HCT116 (cell line): ENCODE data around the gene FH. TPM values are rescaled to one million over a fixed set of nuclear protein-coding genes. Genes with fewer than 3 reads are reported as not detected.

Experiments used
- ATAC-seq: fragments of 200-7000 bp; cut with Tn5 transposase; 2 replicates; pipeline ENCODE4 v1.9.1; 2020; ENCODE audit warnings: mild to moderate bottlenecking, moderate library complexity
- BruUV-seq: library from RNA; stranded (reverse); fragments of 400-500 nt; replicated peaks from 2 replicates; lab custom pipeline; 2021; lab: Mats Ljungman, UMichigan
- CTCF ChIA-PET: fragments of 300-600 bp; sonication (Branson Sonifier 250); formaldehyde crosslinking; loops from one replicate; lab custom pipeline; 2021; ENCODE audit warnings: antibody characterized with exemption; lab: Charles Lee
- POLR2A ChIA-PET: fragments of 300-600, 350-600 bp; sonication (Branson Sonifier 250); formaldehyde crosslinking; loops from one replicate; lab custom pipeline; 2021; ENCODE audit warnings: antibody characterized with exemption; lab: Charles Lee
- RAD21 ChIA-PET, 2 experiments: fragments of 300-600 bp; sonication (Branson Sonifier 250); formaldehyde crosslinking; loops; one replicate each; lab custom pipeline; 2023; ENCODE audit warnings: low total read pairs in 2 of 2; ENCODE audit not compliant: uncharacterized antibody in 2 of 2, unreplicated experiment in 2 of 2, low non-redundant PET in 1 of 2; lab: Charles Lee
- DNase-seq: peaks from one replicate; pipeline ENCODE4 v3.0.0-alpha.2; 2010; ENCODE audit warnings: low read depth, low spot score
- H2AFZ ChIP-seq: fragments of 200-600 bp; shearing (Covaris generic), sonication (generic); 2 replicates; pipeline ENCODE4 v1.6.1; 2017; ENCODE audit warnings: low read depth, mixed run types, mixed read lengths, antibody characterized with exemption, low read length; ENCODE audit not compliant: poor library complexity, severe bottlenecking
- H3K27ac ChIP-seq: 2 replicates; pipeline ENCODE4 v1.5.1; 2012; ENCODE audit warnings: low read depth, low read length
- H3K27me3 ChIP-seq: fragments of 200-600 bp; sonication (generic); 2 replicates; pipeline ENCODE4 v1.6.1; 2016; ENCODE audit warnings: mixed run types, low read length, mixed read lengths; ENCODE audit not compliant: insufficient read depth
- H3K36me3 ChIP-seq, 2 experiments: fragments of 200-500 bp in 1 of 2; fragments of 200-600 bp in 1 of 2; sonication (Bioruptor generic) in 1 of 2; sonication (generic) in 1 of 2; 2 replicates each; pipeline versions ENCODE4 v1.5.1 to v1.6.1; 2014 to 2016; ENCODE audit warnings: low read length in 2 of 2, inconsistent platforms in 1 of 2, mixed read lengths in 1 of 2, mixed run types in 1 of 2; ENCODE audit not compliant: insufficient read depth in 2 of 2, control insufficient read depth in 1 of 2
- H3K4me1 ChIP-seq, 2 experiments: fragments of 200-600 bp in 1 of 2; sonication (generic) in 1 of 2; 2 replicates each; pipeline versions ENCODE4 v1.5.1 to v1.6.1; 2012 to 2017; ENCODE audit warnings: low read length in 2 of 2, inconsistent platforms in 1 of 2, mild to moderate bottlenecking in 1 of 2, mixed read lengths in 1 of 2, mixed run types in 1 of 2, moderate library complexity in 1 of 2; ENCODE audit not compliant: insufficient read depth in 2 of 2, control insufficient read depth in 1 of 2
- H3K4me2 ChIP-seq: fragments of 200-600 bp; sonication (generic); 2 replicates; pipeline ENCODE4 v1.6.1; 2017; ENCODE audit warnings: mixed run types, low read length, mixed read lengths
- H3K4me3 ChIP-seq, 2 experiments: fragments of 200-600 bp in 1 of 2; sonication (generic) in 1 of 2; replicated peaks in 1 of 2; 2 replicates each; pipeline ENCODE4 v1.5.1; 2011 to 2016; ENCODE audit warnings: low read length in 2 of 2, control low read depth in 1 of 2, low read depth in 1 of 2, mild to moderate bottlenecking in 1 of 2, mixed read lengths in 1 of 2, mixed run types in 1 of 2
- H3K79me2 ChIP-seq: fragments of 200-600 bp; sonication (generic); 2 replicates; pipeline ENCODE4 v1.6.1; 2017; ENCODE audit warnings: mild to moderate bottlenecking, mixed run types, low read length, moderate library complexity, mixed read lengths; ENCODE audit not compliant: insufficient read depth
- H3K9ac ChIP-seq: fragments of 200-600 bp; sonication (generic); 2 replicates; pipeline ENCODE4 v1.6.1; 2016; ENCODE audit warnings: low read length, mixed read lengths
- H3K9me2 ChIP-seq: fragments of 200-600 bp; sonication (generic), shearing (Covaris generic); 2 replicates; pipeline ENCODE4 v1.6.1; 2017; ENCODE audit warnings: mixed run types, mild to moderate bottlenecking, moderate library complexity; ENCODE audit not compliant: insufficient read depth
- H3K9me3 ChIP-seq, 2 experiments: fragments of 200-500 bp in 1 of 2; fragments of 200-600 bp in 1 of 2; sonication (Bioruptor generic) in 1 of 2; sonication (generic) in 1 of 2; 2 replicates each; pipeline ENCODE4 v1.6.1; 2014 to 2017; ENCODE audit warnings: low read length in 2 of 2, mixed read lengths in 2 of 2, inconsistent platforms in 1 of 2, low read depth in 1 of 2, mild to moderate bottlenecking in 1 of 2, mixed run types in 1 of 2, moderate library complexity in 1 of 2; ENCODE audit not compliant: control insufficient read depth in 1 of 2, insufficient read depth in 1 of 2
- H4K20me1 ChIP-seq: fragments of 200-600 bp; sonication (generic), shearing (Covaris generic); 2 replicates; pipeline ENCODE4 v1.6.1; 2017; ENCODE audit warnings: mixed run types, mild to moderate bottlenecking, moderate library complexity; ENCODE audit not compliant: insufficient read depth
- CEBPB ChIP-seq: IDR thresholded peaks from 2 replicates; pipeline ENCODE4 v1.6.1; 2012; ENCODE audit warnings: low read depth
- ELF1 ChIP-seq: IDR thresholded peaks from 2 replicates; pipeline ENCODE4 v1.6.1; 2012; ENCODE audit warnings: low read depth, borderline replicate concordance
- EZH2 ChIP-seq: fragments of 200-600 bp; sonication (generic); IDR thresholded peaks from 2 replicates; pipeline ENCODE4 v1.6.1; 2017; ENCODE audit warnings: antibody characterized with exemption, mixed run types
- EZH2phosphoT487 ChIP-seq: fragments of 200-600 bp; IDR thresholded peaks from 2 replicates; pipeline ENCODE4 v1.6.1; 2018; ENCODE audit warnings: antibody characterized with exemption, borderline replicate concordance
- JUND ChIP-seq: IDR thresholded peaks from 2 replicates; pipeline ENCODE4 v1.6.1; 2012
- POLR2A ChIP-seq: IDR thresholded peaks from 2 replicates; pipeline ENCODE4 v1.7.0; 2011; ENCODE audit warnings: borderline replicate concordance; ENCODE audit not compliant: insufficient read depth, insufficient read length; ENCODE audit errors: extremely low read depth
- RAD21 ChIP-seq: IDR thresholded peaks from 2 replicates; pipeline ENCODE4 v1.6.1; 2012; ENCODE audit warnings: low read depth, mild to moderate bottlenecking
- SP1 ChIP-seq: IDR thresholded peaks from 2 replicates; pipeline ENCODE4 v1.6.1; 2012; ENCODE audit warnings: low read depth
- YY1 ChIP-seq: IDR thresholded peaks from 2 replicates; pipeline ENCODE4 v1.6.1; 2011; ENCODE audit warnings: low read length, low read depth, moderate library complexity, mild to moderate bottlenecking; ENCODE audit not compliant: insufficient replicate concordance; ENCODE audit errors: extremely low read depth
- ZFX ChIP-seq: fragments of 450-650 bp; IDR thresholded peaks from 2 replicates; pipeline ENCODE4 v1.6.1; 2017
- intact Hi-C: fragments of 100-400 bp; cut with micrococcal nuclease; formaldehyde crosslinking; loops from 2 replicates; pipeline ENCODE4 v1.10.0; 2022
- total RNA-seq: library from RNA; stranded (reverse); gene quantifications from one replicate; pipeline ENCODE4 v1.2.1, GENCODE V29; 2021; ENCODE audit not compliant: unreplicated experiment
- TF ChIP-seq, protein P1 (sequence below), 3 experiments: fragments of 200-600 bp in 1 of 3; sonication (generic) in 1 of 3; IDR thresholded peaks in 2 of 3; conservative IDR thresholded peaks in 1 of 3; 2 replicates each; pipeline ENCODE4 v1.5.1; 2012 to 2017; ENCODE audit warnings: low read depth in 2 of 3, low read length in 2 of 3, antibody characterized with exemption in 1 of 3, borderline replicate concordance in 1 of 3, control low read depth in 1 of 3, mild to moderate bottlenecking in 1 of 3, mixed read lengths in 1 of 3, mixed run types in 1 of 3, moderate library complexity in 1 of 3; ENCODE audit not compliant: insufficient read depth in 1 of 3
- TF ChIP-seq, protein P2 (sequence below): IDR thresholded peaks from 2 replicates; pipeline ENCODE4 v1.6.1; 2012; ENCODE audit warnings: low read depth
- TF ChIP-seq, protein P3 (sequence below): IDR thresholded peaks from 2 replicates; pipeline ENCODE4 v1.6.1; 2011; ENCODE audit warnings: mild to moderate bottlenecking, low read length, moderate library complexity; ENCODE audit not compliant: insufficient replicate concordance; ENCODE audit errors: extremely low read depth
- TF ChIP-seq, protein P4 (sequence below): IDR thresholded peaks from 2 replicates; pipeline ENCODE4 v1.6.1; 2012

Gene FH
- total RNA-seq, 1 experiment from 2014 or later = 67.7 TPM

DNA sequence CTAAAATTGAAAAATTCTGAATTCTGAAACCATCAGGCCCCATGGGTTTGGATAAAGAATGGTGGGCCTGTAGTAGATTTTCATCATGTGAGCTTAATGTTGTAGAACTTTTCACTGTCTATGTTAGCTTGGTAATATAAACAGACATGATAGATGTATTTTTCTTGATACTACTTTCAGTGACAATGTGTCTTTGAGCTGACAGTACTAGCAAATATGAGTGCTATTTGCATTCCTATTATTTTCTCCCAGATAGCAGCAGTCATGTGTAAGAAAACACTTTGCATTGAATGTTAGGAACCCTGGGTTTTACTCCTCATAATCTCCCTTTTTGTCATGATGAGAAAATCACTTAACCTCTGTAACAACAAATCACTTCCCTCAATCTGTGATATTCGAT lies 30.8 kb upstream of the FH start (continued):
- TF ChIP-seq, protein P1, sequence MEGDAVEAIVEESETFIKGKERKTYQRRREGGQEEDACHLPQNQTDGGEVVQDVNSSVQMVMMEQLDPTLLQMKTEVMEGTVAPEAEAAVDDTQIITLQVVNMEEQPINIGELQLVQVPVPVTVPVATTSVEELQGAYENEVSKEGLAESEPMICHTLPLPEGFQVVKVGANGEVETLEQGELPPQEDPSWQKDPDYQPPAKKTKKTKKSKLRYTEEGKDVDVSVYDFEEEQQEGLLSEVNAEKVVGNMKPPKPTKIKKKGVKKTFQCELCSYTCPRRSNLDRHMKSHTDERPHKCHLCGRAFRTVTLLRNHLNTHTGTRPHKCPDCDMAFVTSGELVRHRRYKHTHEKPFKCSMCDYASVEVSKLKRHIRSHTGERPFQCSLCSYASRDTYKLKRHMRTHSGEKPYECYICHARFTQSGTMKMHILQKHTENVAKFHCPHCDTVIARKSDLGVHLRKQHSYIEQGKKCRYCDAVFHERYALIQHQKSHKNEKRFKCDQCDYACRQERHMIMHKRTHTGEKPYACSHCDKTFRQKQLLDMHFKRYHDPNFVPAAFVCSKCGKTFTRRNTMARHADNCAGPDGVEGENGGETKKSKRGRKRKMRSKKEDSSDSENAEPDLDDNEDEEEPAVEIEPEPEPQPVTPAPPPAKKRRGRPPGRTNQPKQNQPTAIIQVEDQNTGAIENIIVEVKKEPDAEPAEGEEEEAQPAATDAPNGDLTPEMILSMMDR (IDR thresholded peaks at IDR 0.05 in 2 of 3, conservative IDR thresholded peaks at IDR 0.05 in 1 of 3; ENCODE audit: borderline replicate concordance in 1 of 3, insufficient read depth in 1 of 3, low read depth in 2 of 3, low read length in 2 of 3) = no peak
- TF ChIP-seq POLR2A = no peak
- TF ChIP-seq, protein P2, sequence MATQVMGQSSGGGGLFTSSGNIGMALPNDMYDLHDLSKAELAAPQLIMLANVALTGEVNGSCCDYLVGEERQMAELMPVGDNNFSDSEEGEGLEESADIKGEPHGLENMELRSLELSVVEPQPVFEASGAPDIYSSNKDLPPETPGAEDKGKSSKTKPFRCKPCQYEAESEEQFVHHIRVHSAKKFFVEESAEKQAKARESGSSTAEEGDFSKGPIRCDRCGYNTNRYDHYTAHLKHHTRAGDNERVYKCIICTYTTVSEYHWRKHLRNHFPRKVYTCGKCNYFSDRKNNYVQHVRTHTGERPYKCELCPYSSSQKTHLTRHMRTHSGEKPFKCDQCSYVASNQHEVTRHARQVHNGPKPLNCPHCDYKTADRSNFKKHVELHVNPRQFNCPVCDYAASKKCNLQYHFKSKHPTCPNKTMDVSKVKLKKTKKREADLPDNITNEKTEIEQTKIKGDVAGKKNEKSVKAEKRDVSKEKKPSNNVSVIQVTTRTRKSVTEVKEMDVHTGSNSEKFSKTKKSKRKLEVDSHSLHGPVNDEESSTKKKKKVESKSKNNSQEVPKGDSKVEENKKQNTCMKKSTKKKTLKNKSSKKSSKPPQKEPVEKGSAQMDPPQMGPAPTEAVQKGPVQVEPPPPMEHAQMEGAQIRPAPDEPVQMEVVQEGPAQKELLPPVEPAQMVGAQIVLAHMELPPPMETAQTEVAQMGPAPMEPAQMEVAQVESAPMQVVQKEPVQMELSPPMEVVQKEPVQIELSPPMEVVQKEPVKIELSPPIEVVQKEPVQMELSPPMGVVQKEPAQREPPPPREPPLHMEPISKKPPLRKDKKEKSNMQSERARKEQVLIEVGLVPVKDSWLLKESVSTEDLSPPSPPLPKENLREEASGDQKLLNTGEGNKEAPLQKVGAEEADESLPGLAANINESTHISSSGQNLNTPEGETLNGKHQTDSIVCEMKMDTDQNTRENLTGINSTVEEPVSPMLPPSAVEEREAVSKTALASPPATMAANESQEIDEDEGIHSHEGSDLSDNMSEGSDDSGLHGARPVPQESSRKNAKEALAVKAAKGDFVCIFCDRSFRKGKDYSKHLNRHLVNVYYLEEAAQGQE = no peak
- TF ChIP-seq, all 23 proteins: peak for 0

DNA sequence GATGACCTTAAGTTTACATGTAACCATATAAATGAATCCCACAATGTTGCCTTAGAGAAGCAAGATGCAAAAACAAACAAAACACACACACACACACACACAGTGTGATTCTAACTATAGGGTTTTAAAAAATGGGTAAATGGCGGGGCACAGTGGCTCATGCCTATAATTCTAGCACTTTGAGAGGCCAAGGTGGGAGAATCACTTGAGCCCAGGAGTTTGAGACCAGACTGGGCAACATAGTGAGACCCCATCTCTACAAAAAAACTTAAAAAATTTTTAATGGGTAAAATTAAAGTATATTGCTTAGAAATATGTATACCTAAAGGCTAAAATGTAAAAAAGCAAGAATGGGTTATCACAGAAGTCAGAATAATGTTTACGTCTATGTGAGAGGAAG lies 28.5 kb upstream of the FH start:
- Histone ChIP-seq H3K9ac (no peak overlapping the region), H2AFZ (no peak overlapping the region), H3K9me3 (no peaks in the 10 kb centered on the region), H4K20me1 (no peaks in the 10 kb centered on the region), H3K27ac (no peak overlapping the region), H3K36me3 (no peaks in the 10 kb centered on the region), H3K79me2 (no peaks in the 10 kb centered on the region), H3K4me3 (no peak overlapping the region), H3K9me2 (no peaks in the 10 kb centered on the region), H3K4me1 (no peaks in the 10 kb centered on the region), H3K4me2 (no peak overlapping the region), H3K27me3 (no peaks in the 10 kb centered on the region)
- POLR2A ChIA-PET = no interaction called here
- ATAC-seq (no peak), DNase-seq (no peak)
- intact Hi-C loops = no loop called here
- BruUV-seq = no TSS peak
- CTCF ChIA-PET = no interaction called here
- RAD21 ChIA-PET = no interaction called here
- TF ChIP-seq SP1 (no peak), CEBPB (no peak), POLR2A (no peak), ELF1 (no peak), ZFX (no peak), YY1 (no peak), EZH2phosphoT487 (no peak), EZH2 (no peak), RAD21 (no peak), JUND (no peak)
- TF ChIP-seq, protein P3, sequence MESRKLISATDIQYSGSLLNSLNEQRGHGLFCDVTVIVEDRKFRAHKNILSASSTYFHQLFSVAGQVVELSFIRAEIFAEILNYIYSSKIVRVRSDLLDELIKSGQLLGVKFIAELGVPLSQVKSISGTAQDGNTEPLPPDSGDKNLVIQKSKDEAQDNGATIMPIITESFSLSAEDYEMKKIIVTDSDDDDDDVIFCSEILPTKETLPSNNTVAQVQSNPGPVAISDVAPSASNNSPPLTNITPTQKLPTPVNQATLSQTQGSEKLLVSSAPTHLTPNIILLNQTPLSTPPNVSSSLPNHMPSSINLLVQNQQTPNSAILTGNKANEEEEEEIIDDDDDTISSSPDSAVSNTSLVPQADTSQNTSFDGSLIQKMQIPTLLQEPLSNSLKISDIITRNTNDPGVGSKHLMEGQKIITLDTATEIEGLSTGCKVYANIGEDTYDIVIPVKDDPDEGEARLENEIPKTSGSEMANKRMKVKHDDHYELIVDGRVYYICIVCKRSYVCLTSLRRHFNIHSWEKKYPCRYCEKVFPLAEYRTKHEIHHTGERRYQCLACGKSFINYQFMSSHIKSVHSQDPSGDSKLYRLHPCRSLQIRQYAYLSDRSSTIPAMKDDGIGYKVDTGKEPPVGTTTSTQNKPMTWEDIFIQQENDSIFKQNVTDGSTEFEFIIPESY = no peak
- TF ChIP-seq, protein P2 = no peak
- TF ChIP-seq, protein P4, sequence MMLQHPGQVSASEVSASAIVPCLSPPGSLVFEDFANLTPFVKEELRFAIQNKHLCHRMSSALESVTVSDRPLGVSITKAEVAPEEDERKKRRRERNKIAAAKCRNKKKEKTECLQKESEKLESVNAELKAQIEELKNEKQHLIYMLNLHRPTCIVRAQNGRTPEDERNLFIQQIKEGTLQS = no peak
